Progenitor cell of endocrine pancreas (in vitro differentiated cells): ENCODE data around the gene XIRP2. TPM values are rescaled to one million over a fixed set of nuclear protein-coding genes. Genes with fewer than 3 reads are reported as not detected.

Experiments
- DNase-seq: peaks from one replicate; pipeline ENCODE4 v3.0.0; 2021; ENCODE audit warnings: low spot score; ENCODE audit not compliant: unreplicated experiment
- H3K27ac Mint-ChIP-seq: 2 replicates; pipeline ENCODE4 v1.8.0; 2021; ENCODE audit warnings: mild to moderate bottlenecking, moderate library complexity, mixed read lengths
- H3K27me3 Mint-ChIP-seq: 2 replicates; pipeline ENCODE4 v1.8.0; 2021; ENCODE audit warnings: mixed read lengths
- H3K36me3 Mint-ChIP-seq: 2 replicates; pipeline ENCODE4 v1.8.0; 2022; ENCODE audit warnings: mixed read lengths; ENCODE audit not compliant: insufficient read depth
- H3K4me1 Mint-ChIP-seq: 2 replicates; pipeline ENCODE4 v1.8.0; 2021; ENCODE audit warnings: low read depth, mixed read lengths
- H3K4me3 Mint-ChIP-seq: 2 replicates; pipeline ENCODE4 v1.8.0; 2021; ENCODE audit warnings: low read depth, mild to moderate bottlenecking, moderate library complexity, mixed read lengths
- H3K9me3 Mint-ChIP-seq: 2 replicates; pipeline ENCODE4 v1.8.0; 2021; ENCODE audit warnings: low read depth, mixed read lengths
- CTCF ChIP-seq: fragments of 200-600 bp; sonication (generic); IDR thresholded peaks from one replicate; pipeline ENCODE4 v1.5.0; 2021; ENCODE audit warnings: antibody characterized with exemption, mild to moderate bottlenecking; ENCODE audit not compliant: unreplicated experiment
- total RNA-seq: library from RNA; stranded (reverse); gene quantifications from 2 replicates; pipeline ENCODE4 v1.2.1, GENCODE V29; 2021

Gene XIRP2
- total RNA-seq, 1 donor from 2014 or later = 0.12 TPM

GRCh38 chr2:166891727-166892126, 3.4 kb downstream of the XIRP2 start:
- Mint-ChIP-seq H3K27ac (peak overlapping the region; percentile 33), H3K4me1 (peaks cover 17% of the 10 kb centered on the region), H3K9me3 (no peaks in the 10 kb centered on the region), H3K36me3 (no peaks in the 10 kb centered on the region), H3K27me3 (no peaks in the 10 kb centered on the region), H3K4me3 (no peak overlapping the region)
- no peak for TF ChIP-seq CTCF
- DNase-seq = no peak

DNA sequence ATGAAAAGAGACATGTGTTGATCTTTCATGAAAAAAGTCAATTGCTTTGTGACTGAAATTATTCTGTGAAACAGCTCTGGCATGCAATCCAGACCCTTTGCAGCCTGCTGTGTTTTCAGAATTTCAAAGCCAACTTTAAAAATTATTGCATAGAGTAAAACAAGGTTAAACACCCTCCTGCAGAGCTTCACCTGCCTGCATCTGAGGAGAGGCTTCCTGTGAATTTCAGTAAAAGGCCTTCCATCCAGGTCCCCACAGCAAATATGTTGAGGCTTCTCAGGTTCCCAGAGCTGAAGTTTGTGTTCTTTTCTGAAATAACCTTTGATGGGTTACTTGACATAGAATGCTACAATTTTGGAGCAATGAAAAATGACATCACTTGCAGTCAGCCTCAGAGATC, 4.1 kb downstream of the XIRP2 start:
- H3K4me1 Mint-ChIP-seq = peaks cover 15% of the 10 kb centered on the region
- no peak overlapping the region for H3K4me3 Mint-ChIP-seq
- TF ChIP-seq CTCF = no peak
- H3K27me3 Mint-ChIP-seq = no peaks in the 10 kb centered on the region
- H3K27ac Mint-ChIP-seq = no peak overlapping the region
- no peaks in the 10 kb centered on the region for H3K9me3 Mint-ChIP-seq
- no peaks in the 10 kb centered on the region for H3K36me3 Mint-ChIP-seq
- no peak for DNase-seq

GRCh38 chr2:166895243-166895642, 7.0 kb downstream of the XIRP2 start:
- no peak for DNase-seq
- Mint-ChIP-seq H3K36me3 (no peaks in the 10 kb centered on the region), H3K27me3 (no peaks in the 10 kb centered on the region), H3K4me3 (no peak overlapping the region), H3K9me3 (peaks cover 3% of the 10 kb centered on the region), H3K27ac (no peak overlapping the region), H3K4me1 (peaks cover 15% of the 10 kb centered on the region)
- no peak for TF ChIP-seq CTCF

GRCh38 chr2:166897666-166898065, 9.4 kb downstream of the XIRP2 start:
- peaks cover 3% of the 10 kb centered on the region for H3K9me3 Mint-ChIP-seq
- no peak for TF ChIP-seq CTCF
- H3K27ac Mint-ChIP-seq = no peak overlapping the region
- no peak for DNase-seq
- no peaks in the 10 kb centered on the region for H3K27me3 Mint-ChIP-seq
- peaks cover 1% of the 10 kb centered on the region for H3K4me1 Mint-ChIP-seq
- no peaks in the 10 kb centered on the region for H3K36me3 Mint-ChIP-seq
- H3K4me3 Mint-ChIP-seq = no peak overlapping the region

DNA sequence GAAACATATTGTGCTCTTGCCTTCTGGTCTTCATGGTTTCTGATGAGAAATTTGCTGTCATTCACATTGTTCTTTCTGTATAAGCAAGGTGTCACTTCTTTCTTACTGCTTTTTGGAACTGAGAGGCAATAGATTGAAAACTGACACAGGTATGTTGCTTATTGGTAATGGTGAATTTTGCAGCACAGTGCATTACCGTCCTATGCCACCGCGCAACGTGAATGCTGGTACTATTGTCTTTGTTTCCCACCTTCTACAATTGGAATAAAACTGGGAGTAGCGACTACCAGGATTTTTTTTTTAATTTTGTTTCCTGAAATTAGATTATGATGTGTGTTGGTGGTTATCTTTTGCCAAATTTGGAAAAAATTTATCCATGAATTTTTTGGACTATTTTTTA, 11.4 kb downstream of the XIRP2 start:
- DNase-seq = no peak

More for the DNA sequence above, 11.4 kb downstream of the XIRP2 start:
- Mint-ChIP-seq H3K27me3 (no peaks in the 10 kb centered on the region), H3K4me3 (no peak overlapping the region), H3K27ac (no peak overlapping the region), H3K9me3 (peaks cover 3% of the 10 kb centered on the region), H3K36me3 (no peaks in the 10 kb centered on the region), H3K4me1 (peaks cover 5% of the 10 kb centered on the region)
- TF ChIP-seq CTCF = no peak
